Stimulated activated CD8-positive, alpha-beta memory T cell treated with anti-CD3 and anti-CD28 coated beads, Interleukin-15, amount 100 ng/mL, for 4 hours (primary cell): Measurements from ENCODE around the gene SBF2.
A peak's percentile ranks its signal among the peaks of the same experiment; 100 is the strongest.

Source experiments
- DNase-seq, 2 donors: peaks; one replicate each; pipeline ENCODE4 v3.0.0-alpha.2; 2020; ENCODE audit warnings: low read depth in 2 of 2

Gene SBF2

GRCh38 chr11:10317776-10318526 is 23.9 kb upstream of the SBF2 start:
- no peak for DNase-seq

- DNase-seq: no peak
Observed at GRCh38 chr11:10317151-10317755, 23.2 kb upstream of the SBF2 start.

DNA sequence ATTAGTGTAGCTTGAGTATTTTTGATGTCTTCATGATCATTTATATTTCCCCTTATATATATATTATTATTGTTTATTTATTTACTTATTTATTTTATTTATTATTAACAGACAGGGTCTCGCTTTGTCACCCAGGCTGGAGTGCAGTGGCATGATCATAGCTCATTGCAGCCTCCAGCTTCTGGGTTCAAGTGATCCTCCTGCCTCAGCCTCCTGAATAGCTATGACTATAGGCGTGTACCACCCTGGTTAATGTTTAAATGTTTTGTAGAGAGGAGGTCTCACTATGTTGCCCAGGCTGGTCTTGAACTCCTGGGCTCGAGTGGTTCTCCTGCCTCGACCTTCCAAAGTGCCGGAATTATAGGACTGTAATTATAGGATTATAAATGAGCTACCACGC is 21.1 kb upstream of the SBF2 start:
- DNase-seq: no peak

GRCh38 chr11:10314199-10315072 is 20.4 kb upstream of the SBF2 start:
- no peak for DNase-seq

DNA sequence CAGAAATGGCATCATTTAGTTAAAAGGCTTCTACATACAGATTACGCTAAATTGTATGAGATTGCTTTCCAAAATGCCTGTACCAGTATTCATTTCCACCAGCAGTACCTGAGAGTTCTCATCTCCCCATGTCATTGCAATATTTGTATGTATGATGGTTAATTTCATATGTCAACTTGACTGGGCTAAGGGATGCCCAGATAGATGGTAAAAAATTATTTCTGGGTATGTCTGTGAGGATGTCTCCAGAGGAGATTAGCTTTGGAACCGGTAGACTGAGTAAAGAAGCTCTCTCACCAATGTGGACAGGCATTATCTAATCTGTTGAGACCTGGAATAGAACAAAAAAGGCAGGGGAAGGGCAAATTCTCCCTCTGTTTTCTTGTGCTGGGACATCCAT is 17.8 kb upstream of the SBF2 start:
- no peak for DNase-seq

- no peak for DNase-seq
Observed at GRCh38 chr11:10310301-10310841, 16.4 kb upstream of the SBF2 start.

GRCh38 chr11:10309163-10310093 is 15.4 kb upstream of the SBF2 start:
- DNase-seq: no peak

GRCh38 chr11:10308201-10308954 is 14.4 kb upstream of the SBF2 start:
- DNase-seq: no peak

- peak; percentile 75 to 77 for DNase-seq
Observed at GRCh38 chr11:10307400-10308200, 13.6 kb upstream of the SBF2 start.

DNA sequence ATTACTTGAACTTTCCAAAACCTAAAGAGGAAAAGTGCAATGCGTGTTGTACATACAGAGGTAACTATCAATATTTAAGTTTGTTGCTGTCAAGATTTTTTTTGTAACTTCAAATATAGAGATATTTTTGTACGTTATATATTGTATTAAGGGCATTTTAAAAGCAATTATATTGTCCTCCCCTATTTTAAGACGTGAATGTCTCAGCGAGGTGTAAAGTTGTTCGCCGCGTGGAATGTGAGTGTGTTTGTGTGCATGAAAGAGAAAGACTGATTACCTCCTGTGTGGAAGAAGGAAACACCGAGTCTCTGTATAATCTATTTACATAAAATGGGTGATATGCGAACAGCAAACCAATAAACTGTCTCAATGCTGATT is 13.0 kb upstream of the SBF2 start:
- DNase-seq: no peak

DNA sequence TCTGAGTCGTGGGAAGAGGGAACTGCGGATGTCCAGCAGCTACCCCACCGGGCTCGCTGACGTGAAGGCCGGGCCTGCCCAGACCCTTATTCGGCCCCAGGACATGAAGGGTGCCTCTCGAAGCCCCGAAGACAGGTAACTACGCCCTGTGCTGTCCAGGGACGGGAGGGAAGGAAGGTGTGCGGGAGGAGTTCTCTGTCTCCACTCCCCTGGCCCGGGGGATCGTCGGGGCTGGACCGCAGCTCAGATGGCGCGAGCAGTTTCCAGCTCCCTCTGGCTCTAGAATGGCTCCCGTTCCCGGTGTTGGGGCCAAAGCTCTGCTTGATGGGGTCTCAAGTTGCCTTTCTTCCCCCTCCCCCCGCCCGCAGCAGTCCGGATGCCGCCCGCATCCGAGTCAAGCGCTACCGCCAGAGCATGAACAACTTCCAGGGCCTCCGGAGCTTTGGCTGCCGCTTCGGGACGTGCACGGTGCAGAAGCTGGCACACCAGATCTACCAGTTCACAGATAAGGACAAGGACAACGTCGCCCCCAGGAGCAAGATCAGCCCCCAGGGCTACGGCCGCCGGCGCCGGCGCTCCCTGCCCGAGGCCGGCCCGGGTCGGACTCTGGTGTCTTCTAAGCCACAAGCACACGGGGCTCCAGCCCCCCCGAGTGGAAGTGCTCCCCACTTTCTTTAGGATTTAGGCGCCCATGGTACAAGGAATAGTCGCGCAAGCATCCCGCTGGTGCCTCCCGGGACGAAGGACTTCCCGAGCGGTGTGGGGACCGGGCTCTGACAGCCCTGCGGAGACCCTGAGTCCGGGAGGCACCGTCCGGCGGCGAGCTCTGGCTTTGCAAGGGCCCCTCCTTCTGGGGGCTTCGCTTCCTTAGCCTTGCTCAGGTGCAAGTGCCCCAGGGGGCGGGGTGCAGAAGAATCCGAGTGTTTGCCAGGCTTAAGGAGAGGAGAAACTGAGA is 12.2 kb upstream of the SBF2 start:
- DNase-seq: no peak

DNA sequence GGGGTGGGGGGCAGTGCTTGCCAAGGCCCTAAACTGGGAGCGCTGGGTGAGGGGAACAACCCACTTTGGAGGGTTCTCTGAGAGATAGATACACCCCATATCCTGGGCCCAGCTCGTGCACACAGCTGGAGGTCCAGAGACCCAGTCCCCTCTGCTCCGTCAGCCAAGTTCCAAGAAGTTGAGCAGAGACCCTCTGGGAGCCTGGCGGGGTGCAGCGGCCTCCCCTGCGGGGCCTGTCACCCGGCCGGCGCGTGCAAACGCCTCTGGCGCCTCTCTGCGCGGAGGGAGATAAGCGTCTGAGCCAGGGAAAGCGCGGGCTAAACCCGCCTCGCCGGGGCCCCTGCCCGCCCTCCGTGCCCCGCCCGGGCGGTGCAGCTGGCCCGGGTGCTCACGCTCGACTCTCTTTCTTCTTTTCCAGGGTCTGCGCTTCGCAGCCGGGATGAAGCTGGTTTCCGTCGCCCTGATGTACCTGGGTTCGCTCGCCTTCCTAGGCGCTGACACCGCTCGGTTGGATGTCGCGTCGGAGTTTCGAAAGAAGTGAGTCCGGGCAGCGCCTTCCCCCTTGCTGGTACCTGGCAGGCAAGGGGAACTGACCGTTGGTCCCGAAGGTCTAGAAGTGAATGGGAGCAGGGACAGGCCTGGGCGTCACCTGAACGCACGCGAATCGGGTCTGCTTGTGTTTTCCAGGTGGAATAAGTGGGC is 11.4 kb upstream of the SBF2 start:
- no peak for DNase-seq

GRCh38 chr11:10304495-10305261 is 10.7 kb upstream of the SBF2 start, which contains the start of gene ADM:
Gene ADM, plus strand, starts transcription at chr11:10305073. Its CDS starts 628 bp downstream, at chr11:10305701.
- DNase-seq: no peak

- no peak for DNase-seq
Observed at GRCh38 chr11:10303558-10304363, 9.7 kb upstream of the SBF2 start.

DNA sequence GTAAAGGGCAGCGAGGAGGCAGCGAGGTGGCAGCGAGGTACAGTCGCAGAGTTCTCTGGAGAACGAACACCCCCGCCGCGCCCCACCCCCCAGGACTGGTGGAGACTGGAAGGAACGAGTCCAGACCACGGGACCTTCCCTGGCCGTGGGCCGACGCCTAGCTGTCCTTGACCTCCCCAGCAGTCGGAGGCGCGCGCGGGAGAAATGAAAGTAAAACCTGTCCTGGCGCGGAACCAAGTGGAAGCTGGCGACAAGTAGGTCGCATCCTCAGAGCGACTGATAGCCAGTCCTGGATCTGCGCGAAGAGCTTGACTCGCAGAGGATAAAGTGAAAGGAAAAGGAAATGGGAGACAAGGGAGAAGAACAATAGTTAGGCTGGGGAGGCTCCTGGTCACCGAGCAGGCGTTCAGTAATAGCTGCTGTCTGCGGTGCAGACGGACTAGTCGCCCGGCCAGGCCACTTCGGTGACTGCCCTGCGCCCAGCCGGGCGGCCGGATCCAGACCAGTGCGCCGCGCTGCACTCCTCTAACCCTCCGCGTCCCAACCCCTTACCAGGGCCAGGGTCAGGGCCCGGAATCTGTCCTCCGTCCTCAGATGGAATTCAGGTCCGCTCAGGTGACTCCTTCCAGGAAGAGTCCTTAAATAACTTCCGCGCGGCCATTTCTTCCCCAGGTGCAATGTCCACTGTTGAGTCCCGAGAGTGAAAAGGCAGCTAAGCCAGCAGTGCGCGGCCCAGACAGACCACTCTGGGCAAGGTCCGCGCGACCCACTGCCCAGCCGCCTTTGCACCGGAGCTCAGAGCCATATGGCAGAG is 8.9 kb upstream of the SBF2 start:
- DNase-seq: no peak
